K562 (cell line): ENCODE data around the gene NR2F2. TPM values are rescaled to one million over a fixed set of nuclear protein-coding genes. Genes with fewer than 3 reads are reported as not detected.

Experiments
- CEBPB ChIP-seq: fragments of 450-650 bp; IDR thresholded peaks from 2 replicates; pipeline ENCODE4 v1.6.1; 2016; ENCODE audit warnings: missing genetic modification characterization, missing compliant biosample characterization
- DPF2 ChIP-seq: fragments of 450-650 bp; IDR thresholded peaks from 2 replicates; pipeline ENCODE4 v1.6.1; 2016
- ELK1 ChIP-seq: sonication (generic); formaldehyde crosslinking; IDR thresholded peaks from 2 replicates; pipeline ENCODE4 v1.8.1; 2022; ENCODE audit warnings: missing genetic modification reagents
- FOXO4 ChIP-seq: fragments of 450-650 bp; formaldehyde crosslinking; IDR thresholded peaks from 2 replicates; pipeline ENCODE4 v1.4.0; 2020; ENCODE audit warnings: mild to moderate bottlenecking, moderate library complexity
- FUS ChIP-seq: fragments of 200-400 bp; formaldehyde crosslinking; optimal IDR thresholded peaks from 2 replicates; pipeline ENCODE3; 2017; ENCODE audit warnings: low read depth, low read length
- HMG20A ChIP-seq: fragments of 450-650 bp; formaldehyde crosslinking; conservative IDR thresholded peaks from 2 replicates; pipeline ENCODE4 v1.4.0; 2020; ENCODE audit warnings: mild to moderate bottlenecking, mixed read lengths
- HSF4 ChIP-seq: fragments of 250-450 bp; sonication (Bioruptor Pico); IDR thresholded peaks from 2 replicates; pipeline ENCODE4 v2.1.2; 2022; ENCODE audit warnings: mild to moderate bottlenecking, moderate library complexity, borderline replicate concordance
- KDM2B ChIP-seq: fragments of 250-450 bp; sonication (Bioruptor Pico); IDR thresholded peaks from 2 replicates; pipeline ENCODE4 v1.8.0; 2021; ENCODE audit warnings: mild to moderate bottlenecking, moderate library complexity
- MNT ChIP-seq, 2 experiments: fragments of 450-650 bp; conservative IDR thresholded peaks; 2 replicates each; pipeline ENCODE4 v1.6.1; 2017; ENCODE audit warnings: mild to moderate bottlenecking in 2 of 2, moderate library complexity in 2 of 2
- POLR3A ChIP-seq: IDR thresholded peaks from 2 replicates; pipeline ENCODE4 v1.6.1; 2011; ENCODE audit warnings: borderline replicate concordance, mild to moderate bottlenecking, moderate library complexity; ENCODE audit not compliant: insufficient read length, insufficient read depth; ENCODE audit errors: extremely low read depth
- SIN3B ChIP-seq: fragments of 450-650 bp; IDR thresholded peaks from 2 replicates; pipeline ENCODE4 v1.6.1; 2017; ENCODE audit warnings: low read depth, mild to moderate bottlenecking, moderate library complexity
- SIRT6 ChIP-seq: IDR thresholded peaks from one replicate; pipeline ENCODE4 v1.6.1; 2012; ENCODE audit warnings: low read depth, mild to moderate bottlenecking, control low read depth, inconsistent platforms, low read length, moderate library complexity
- SRSF3 ChIP-seq: fragments of 200-400 bp; formaldehyde crosslinking; IDR thresholded peaks from 2 replicates; pipeline ENCODE4 v1.6.1; 2016; ENCODE audit warnings: mild to moderate bottlenecking, low read length, moderate library complexity; ENCODE audit not compliant: insufficient read depth
- TRIM25 ChIP-seq: fragments of 450-650 bp; IDR thresholded peaks from 2 replicates; pipeline ENCODE4 v1.7.0; 2016; ENCODE audit warnings: borderline replicate concordance
- ZBTB8A ChIP-seq: fragments of 450-650 bp; IDR thresholded peaks from 2 replicates; pipeline ENCODE4 v1.6.1; 2018; ENCODE audit warnings: mild to moderate bottlenecking, moderate library complexity; ENCODE audit not compliant: partially characterized antibody
- ZHX1 ChIP-seq: fragments of 150-350 bp; conservative IDR thresholded peaks from 2 replicates; pipeline ENCODE4 v1.6.1; 2014; ENCODE audit warnings: low read length
- ZNF316 ChIP-seq: fragments of 450-650 bp; IDR thresholded peaks from 2 replicates; pipeline ENCODE4 v1.6.1; 2016
- ZNF717 ChIP-seq: fragments of 250-450 bp; sonication (Bioruptor Pico); IDR thresholded peaks from 2 replicates; pipeline ENCODE4 v1.5.0; 2021
- ZSCAN32 ChIP-seq: fragments of 450-650 bp; formaldehyde crosslinking; IDR thresholded peaks from 2 replicates; pipeline ENCODE4 v1.4.0; 2020; ENCODE audit warnings: mild to moderate bottlenecking, moderate library complexity
- polyA plus RNA-seq, 8 experiments: library from polyadenylated mRNA; depleted of rRNA in 4 of 8; stranded (reverse) in 5 of 8; unstranded in 3 of 8; fragments of >200 nt; fragmentation: Nextera tagmentation in 2 of 8; fragmentation: Illumina TruSeq in 1 of 8; extraction: Ambion mirVana in 2 of 8; extraction: Trizol in 1 of 8; gene quantifications; 2 replicates each; pipeline versions ENCODE4 v1.2.1 to v1.2.3, GENCODE V29; 2011 to 2014; ENCODE audit warnings: inconsistent platforms in 1 of 8, missing spikeins in 1 of 8
- total RNA-seq, 7 experiments: library from RNA; depleted of rRNA in 6 of 7; stranded (reverse); fragments of >200 nt in 6 of 7; fragmentation: Illumina TruSeq in 2 of 7; extraction: Trizol in 2 of 7; gene quantifications; 2 replicates each; pipeline versions ENCODE4 v1.2.1 to v1.2.3, GENCODE V29; 2011 to 2021; ENCODE audit warnings: low replicate concordance in 1 of 7

Gene NR2F2
- total and polyA plus RNA-seq, 9 of the 15 experiments (the other 6 are each of a cell fraction or from before 2014, with no cell fraction given): 6.0 to 51.8 (median 11.1) TPM

- TF ChIP-seq MNT (conservative IDR thresholded peaks at IDR 0.05) (0 out of 4 replicates have a peak, but pooled peaks have one; percentile 42 to 78), ZBTB8A (no peak), CEBPB (tag) (peak; percentile 45; the same call in 1 of the 2 replicates), SIRT6 (no peak), ELK1 (CRISPR knock-in tag) (no peak), HMG20A (no peak), DPF2 (peak; percentile 61), POLR3A (no peak), KDM2B (no peak), SRSF3 (no peak), FUS (no peak), FOXO4 (CRISPR knock-in tag) (no peak), ZNF316 (no peak), TRIM25 (no peak), HSF4 (no peak), ZSCAN32 (CRISPR knock-in tag) (no peak), SIN3B (0 out of 2 replicates have a peak, but pooled peaks have one; percentile 42), ZNF717 (CRISPR knock-in tag) (no peak), ZHX1 (no peak)
These were observed 26.3 kb downstream of the NR2F2 start (continued) for GRCh38 chr15:96356494-96357455.
